Activated T-cell treated with anti-CD3 and anti-CD28 coated beads for 1 hour (primary cell): ENCODE data around the gene EME2.

Experiments
- DNase-seq: peaks from one replicate; pipeline ENCODE4 v3.0.0-alpha.2; 2020; ENCODE audit warnings: low read depth

Gene EME2

DNA sequence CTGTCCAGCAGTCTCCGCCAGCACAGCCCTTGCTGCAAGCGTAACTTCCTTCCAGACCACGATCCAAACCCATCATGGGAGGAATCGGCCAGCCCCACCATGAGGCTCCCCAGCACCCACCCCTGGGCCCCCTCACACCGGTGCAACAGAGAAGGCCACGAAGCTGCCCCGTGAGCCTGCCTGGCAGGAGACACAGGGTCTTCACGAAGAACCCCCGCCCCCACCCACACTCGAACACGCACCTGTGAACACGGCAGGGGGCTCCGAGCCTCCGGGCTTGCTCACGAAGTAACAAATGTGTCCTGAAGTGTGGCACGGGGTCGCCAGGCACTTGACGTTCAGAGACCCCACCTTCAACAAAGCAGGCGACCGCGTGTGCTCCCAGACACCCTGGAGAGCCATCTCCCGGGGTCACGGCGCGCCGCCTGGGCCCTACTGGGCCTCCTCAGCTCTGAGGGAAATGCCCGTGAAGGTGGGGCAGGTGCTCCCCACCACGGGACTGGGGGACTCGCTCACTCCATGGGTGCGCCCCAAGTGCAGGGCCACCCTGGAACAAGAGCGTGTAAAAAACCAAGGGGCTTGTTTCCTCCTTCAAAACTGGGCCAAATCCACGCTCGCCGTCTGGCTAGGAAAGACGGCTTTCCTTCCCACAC, 46.4 kb downstream of the EME2 start:
- no peak for DNase-seq

DNA sequence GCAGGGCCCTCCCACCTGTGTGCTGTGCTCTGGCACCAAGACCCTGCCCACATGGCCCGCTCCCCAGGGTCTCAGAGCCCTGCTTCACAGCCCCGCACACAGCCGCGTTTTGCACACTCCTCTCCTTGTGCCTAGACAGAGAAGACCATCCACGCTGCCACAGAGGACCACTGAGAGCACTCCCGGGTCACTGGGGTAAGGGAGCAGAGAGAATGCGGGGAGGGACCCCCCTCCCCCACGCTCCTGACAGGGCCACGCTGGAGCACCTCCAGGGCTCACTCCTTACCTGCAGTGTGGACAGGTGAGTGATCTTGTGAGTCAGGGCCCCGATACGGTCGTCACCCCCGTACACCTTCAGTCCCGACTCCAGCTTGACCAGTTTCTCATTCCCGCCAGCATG, 47.0 kb downstream of the EME2 start:
- DNase-seq, result no peak

GRCh38 chr16:1820096-1820945, 47.7 kb downstream of the EME2 start:
- no peak for DNase-seq

DNA sequence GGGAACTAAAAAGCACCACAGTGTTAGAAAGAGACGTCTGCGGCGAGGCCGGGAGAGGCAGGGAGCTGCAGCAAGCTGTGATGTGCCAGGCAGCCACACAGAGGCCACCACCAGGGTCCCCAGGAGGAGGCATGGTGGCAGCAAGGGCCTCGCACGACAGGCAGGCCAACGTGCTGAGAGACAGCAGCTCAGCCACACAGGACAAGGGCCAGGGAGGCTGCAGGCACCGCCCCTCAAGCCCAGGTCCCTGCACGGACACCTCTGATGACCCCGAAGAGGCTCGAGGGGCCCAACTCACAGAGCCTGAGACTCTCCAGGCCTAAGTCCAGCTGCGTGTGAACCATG, 48.3 kb downstream of the EME2 start:
- DNase-seq, result no peak

- DNase-seq, result no peak
Measured at GRCh38 chr16:1821861-1822611, 49.4 kb downstream of the EME2 start.

- DNase-seq, result no peak
Measured at GRCh38 chr16:1822801-1823200, 50.2 kb downstream of the EME2 start.

DNA sequence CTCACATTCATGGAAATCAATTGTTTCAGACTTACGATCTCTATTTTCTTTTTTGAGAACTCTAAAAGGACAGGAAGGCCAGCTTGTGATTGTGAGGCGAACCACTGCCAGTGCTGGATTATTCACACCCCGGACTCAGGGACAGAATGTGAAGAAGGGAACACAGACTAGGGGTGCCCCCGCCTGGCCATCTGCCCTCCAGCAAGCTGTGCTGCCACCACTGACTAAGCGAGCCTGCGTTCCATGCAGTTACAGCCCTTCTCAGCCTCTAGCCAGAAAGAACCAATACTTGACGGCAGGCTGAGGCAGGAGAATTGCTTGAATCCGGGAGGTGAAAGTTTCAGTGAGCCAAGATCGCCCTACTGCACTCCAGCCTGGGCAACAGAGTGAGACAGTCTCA, 51.2 kb downstream of the EME2 start:
- no peak for DNase-seq

GRCh38 chr16:1825381-1825863, 52.8 kb downstream of the EME2 start:
- DNase-seq, result no peak
